ENCODE data around the gene ZNF850. TPM values are rescaled to one million over a fixed set of nuclear protein-coding genes. Genes with fewer than 3 reads are reported as not detected.
"Not testable (repeated sequence)": the region's sequence is repeated elsewhere in the genome, so short reads cannot be mapped to it uniquely, and the experiment has no call there.

ZNF850 gene
- total RNA-seq, 1 donor from 2014 or later = 5.2 TPM

GRCh38 chr19:36771261-36772231 is 1.1 kb downstream of the ZNF850 start:
- Histone ChIP-seq H3K4me3 (peak overlapping the region; percentile 73), H3K4me1 (peaks cover 27% of the 10 kb centered on the region), H3K27me3 (ENCODE audit: low read depth) (peaks cover 8% of the 10 kb centered on the region), H3K27ac (replicated peaks) (peak overlapping the region; percentile 86), H3K36me3 (peaks cover 26% of the 10 kb centered on the region), H3K9me3 (replicated peaks) (peaks cover 55% of the 10 kb centered on the region)
- DNase-seq = peak; percentile 70
- intact Hi-C loops (cut with micrococcal nuclease) = no loop called here
- TF ChIP-seq CTCF (IDR thresholded peaks at IDR 0.05; ENCODE audit: borderline replicate concordance) = no peak

- intact Hi-C loops (cut with micrococcal nuclease) = no loop called here
- peaks cover 100% of the 10 kb centered on the region for H3K36me3 ChIP-seq
- H3K9me3 ChIP-seq (replicated peaks) = peaks cover 100% of the 10 kb centered on the region
- no peak overlapping the region for H3K27ac ChIP-seq (replicated peaks)
- TF ChIP-seq CTCF (IDR thresholded peaks at IDR 0.05; ENCODE audit: borderline replicate concordance) = no peak
- H3K27me3 ChIP-seq (ENCODE audit: low read depth) = no peaks in the 10 kb centered on the region
- H3K4me1 ChIP-seq = no peaks in the 10 kb centered on the region
- no peak for DNase-seq
- no peak overlapping the region for H3K4me3 ChIP-seq
Measured at GRCh38 chr19:36750066-36750691, 22.4 kb downstream of the ZNF850 start.

GRCh38 chr19:36749613-36750012 is 23.0 kb downstream of the ZNF850 start:
- Histone ChIP-seq H3K36me3 (peaks cover 100% of the 10 kb centered on the region), H3K9me3 (replicated peaks) (peaks cover 100% of the 10 kb centered on the region)
- H3K4me1 ChIP-seq; intact Hi-C loops (cut with micrococcal nuclease); H3K27me3 ChIP-seq (ENCODE audit: low read depth); H3K4me3 ChIP-seq; DNase-seq; H3K27ac ChIP-seq (replicated peaks): not testable (repeated sequence)

- H3K9me3 ChIP-seq (replicated peaks) = peaks cover 100% of the 10 kb centered on the region
- no peaks in the 10 kb centered on the region for H3K4me1 ChIP-seq
- peaks cover 100% of the 10 kb centered on the region for H3K36me3 ChIP-seq
- intact Hi-C loops (cut with micrococcal nuclease) = no loop called here
- H3K4me3 ChIP-seq = no peak overlapping the region
- no peak overlapping the region for H3K27ac ChIP-seq (replicated peaks)
- no peak for TF ChIP-seq CTCF (IDR thresholded peaks at IDR 0.05; ENCODE audit: borderline replicate concordance)
- DNase-seq = no peak
- no peaks in the 10 kb centered on the region for H3K27me3 ChIP-seq (ENCODE audit: low read depth)
Measured at GRCh38 chr19:36748431-36749275, 24.0 kb downstream of the ZNF850 start.

GRCh38 chr19:36747750-36748149 is 24.9 kb downstream of the ZNF850 start:
- H3K36me3 ChIP-seq = peaks cover 100% of the 10 kb centered on the region
- TF ChIP-seq CTCF (IDR thresholded peaks at IDR 0.05; ENCODE audit: borderline replicate concordance) = no peak
- intact Hi-C loops (cut with micrococcal nuclease) = no loop called here
- H3K4me1 ChIP-seq = no peaks in the 10 kb centered on the region
- H3K27me3 ChIP-seq (ENCODE audit: low read depth) = no peaks in the 10 kb centered on the region
- no peak for DNase-seq
- peaks cover 100% of the 10 kb centered on the region for H3K9me3 ChIP-seq (replicated peaks)
- H3K4me3 ChIP-seq = no peak overlapping the region
- H3K27ac ChIP-seq (replicated peaks) = no peak overlapping the region
